HT1080 (cell line): ENCODE measurements around the gene CELSR3. TPM values are rescaled to one million over a fixed set of nuclear protein-coding genes. Genes with fewer than 3 reads are reported as not detected.

Experiments used
- DNase-seq: peaks from one replicate; pipeline ENCODE4 v3.0.0-alpha.2; 2015; ENCODE audit warnings: low read depth
- small RNA-seq: library from RNA; depleted of rRNA; stranded (forward); fragments of <200 nt; gene quantifications from one replicate; pipeline ENCODE3, GENCODE V24; 2014
- total RNA-seq: library from RNA; depleted of rRNA; stranded (reverse); fragments of >200 nt; shearing (Covaris generic); gene quantifications from 2 replicates; pipeline ENCODE4 v1.2.3, GENCODE V29; 2014; rRNA removed

The CELSR3 gene
- total RNA-seq, 1 experiment from 2014 or later = 3.5 TPM

DNA sequence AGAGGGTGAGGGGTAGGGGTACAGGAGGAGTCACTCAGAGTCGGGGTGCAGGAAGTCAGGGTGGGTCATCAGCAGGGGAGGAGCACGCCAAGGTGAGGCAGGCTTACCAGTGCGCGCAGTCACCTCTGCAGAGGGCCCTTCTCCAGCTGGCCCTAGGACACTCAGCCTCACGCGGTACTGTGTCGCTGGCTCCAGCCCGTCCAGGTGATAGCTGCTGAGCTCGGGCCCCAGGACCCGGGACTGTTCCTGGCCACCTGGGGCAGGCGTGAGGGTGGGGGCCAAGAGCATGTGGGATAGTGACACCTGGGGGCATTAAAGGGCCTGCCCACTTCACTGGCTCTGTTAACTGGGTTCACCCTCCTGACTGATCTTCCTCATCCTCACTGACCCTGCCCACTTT, 75.0 kb downstream of the CELSR3 start:
- no peak for DNase-seq

Small RNAs within 50 kb of the gene (small RNA-seq; reads per million reads assigned to genes)
- gene AC141002.1 = not detected

Other genes with a start within 250 kb of the CELSR3 start
- gene PLXNB1, start 232.8 kb downstream of the CELSR3 start, total RNA-seq = 5.8 and 12.3 TPM in 2 replicates
- gene CCDC51, start 222.8 kb downstream of the CELSR3 start, total RNA-seq = 53.4 and 69.9 TPM in 2 replicates
- 368 and 782 TPM in 2 replicates for gene TMA7, start 222.6 kb downstream of the CELSR3 start, total RNA-seq
- gene ATRIP, start 216.1 kb downstream of the CELSR3 start, total RNA-seq = 22.9 and 29.2 TPM in 2 replicates
- 171 and 206 TPM in 2 replicates for gene SHISA5, start 158.7 kb downstream of the CELSR3 start, total RNA-seq
- 23.8 and 27.2 TPM in 2 replicates for gene PFKFB4, start 106.1 kb downstream of the CELSR3 start, total RNA-seq
- gene UCN2, start 99.1 kb downstream of the CELSR3 start, total RNA-seq = 20.4 and 21.4 TPM in 2 replicates
- gene COL7A1, start 67.6 kb downstream of the CELSR3 start, total RNA-seq = 3.1 and 4.2 TPM in 2 replicates
- gene UQCRC1, start 53.2 kb downstream of the CELSR3 start, total RNA-seq = 359 and 364 TPM in 2 replicates
- gene TMEM89, start 41.1 kb downstream of the CELSR3 start, total RNA-seq = not detected in 2 replicates
- 21.9 and 23.6 TPM in 2 replicates for gene SLC26A6, start 27.4 kb downstream of the CELSR3 start, total RNA-seq
- 34.2 and 39.2 TPM in 2 replicates for gene NCKIPSD, start 23.0 kb upstream of the CELSR3 start, total RNA-seq
- 45.8 and 65.7 TPM in 2 replicates for gene IP6K2, start 54.3 kb upstream of the CELSR3 start, total RNA-seq
- 34.2 and 42.6 TPM in 2 replicates for gene PRKAR2A, start 185.0 kb upstream of the CELSR3 start, total RNA-seq
- 14.4 and 19.8 TPM in 2 replicates for gene SLC25A20, start 236.0 kb upstream of the CELSR3 start, total RNA-seq